Brain pericyte (primary cell): ENCODE results near the gene NEU1.
"Not testable (repeated sequence)": the region's sequence is repeated elsewhere in the genome, so short reads cannot be mapped to it uniquely, and the experiment has no call there.

ENCODE experiments used
- DNase-seq: peaks from one replicate; pipeline ENCODE4 v3.0.0-alpha.2; 2012; ENCODE audit warnings: low read depth, low spot score

NEU1 gene

DNA sequence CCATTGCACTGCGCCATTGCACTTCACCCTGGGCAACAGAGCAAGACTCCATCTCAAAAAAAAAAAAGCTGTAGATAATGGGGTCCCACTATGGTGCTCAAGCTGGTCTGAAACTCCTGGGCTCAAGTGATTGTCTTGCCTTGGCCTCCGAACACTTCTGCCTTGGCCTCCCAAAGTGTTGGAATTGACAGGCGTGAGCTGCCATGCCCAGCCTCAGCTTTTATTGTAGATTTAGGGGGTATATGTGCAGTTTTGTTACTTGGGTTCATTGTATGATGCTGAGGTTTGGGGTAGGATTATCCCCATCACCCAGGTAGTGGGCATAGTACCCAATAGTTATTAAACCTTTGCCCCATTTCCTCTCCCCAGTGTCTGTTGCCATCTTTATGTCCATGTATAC lies 23.7 kb downstream of the NEU1 start:
- DNase-seq: no peak

DNA sequence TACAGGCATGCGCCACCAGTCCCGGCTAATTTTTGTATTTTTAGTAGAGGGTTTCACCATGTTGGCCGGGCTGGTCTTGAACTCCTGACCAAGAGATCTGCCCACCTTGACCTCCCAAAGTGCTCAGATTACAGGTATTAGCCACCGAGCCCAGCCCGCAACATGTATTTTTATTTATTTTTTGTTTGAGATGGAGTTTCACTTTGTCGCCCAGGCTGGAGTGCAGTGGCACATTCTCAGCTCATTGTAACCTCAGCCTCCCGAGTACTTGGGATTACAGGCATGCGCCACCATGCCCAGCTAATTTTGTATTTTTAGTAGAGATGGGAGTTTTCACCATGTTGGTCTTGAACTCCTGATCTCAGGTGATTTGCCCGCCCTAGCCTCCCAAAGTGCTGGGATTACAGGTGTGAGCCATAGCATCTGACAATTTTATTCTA lies 24.5 kb downstream of the NEU1 start:
- not testable (repeated sequence) for DNase-seq

DNA sequence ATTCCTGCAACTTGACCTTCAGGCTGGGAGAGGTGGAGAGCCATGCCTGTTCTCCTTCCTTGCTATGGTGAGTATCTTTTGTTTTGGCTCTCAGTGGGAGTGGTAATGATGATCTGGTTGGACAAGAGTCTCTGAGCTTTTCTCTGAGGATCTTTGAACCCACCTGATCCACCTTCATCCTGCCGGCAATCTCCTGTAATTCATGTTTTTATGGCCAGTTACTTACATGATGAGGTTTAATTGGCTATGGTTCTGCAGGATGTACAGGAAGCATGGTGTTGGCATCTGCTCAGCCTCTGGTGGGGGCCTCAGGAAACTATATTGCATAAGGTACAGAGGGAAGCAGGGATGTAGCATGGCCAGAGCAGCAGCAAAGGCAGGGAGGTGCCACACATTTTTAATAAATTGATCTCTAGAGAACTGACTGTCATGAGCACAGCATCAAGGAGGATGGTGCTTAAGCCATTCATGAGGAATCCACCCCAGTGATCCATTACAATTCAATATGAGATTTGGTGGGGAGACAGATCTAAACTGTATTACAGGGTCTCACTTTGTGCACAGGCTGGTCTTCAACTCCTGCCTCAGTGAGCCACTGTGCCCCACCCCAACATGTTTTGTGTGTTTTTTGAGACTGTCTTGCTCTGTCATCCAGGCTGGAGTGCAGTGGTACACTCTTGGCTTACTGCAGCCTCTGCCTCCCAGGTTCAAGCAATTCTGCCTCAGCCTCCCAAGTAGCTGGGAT lies 25.1 kb downstream of the NEU1 start:
- no peak for DNase-seq

GRCh38 chr6:31836474-31837368 lies 25.9 kb downstream of the NEU1 start:
- DNase-seq: no peak

DNA sequence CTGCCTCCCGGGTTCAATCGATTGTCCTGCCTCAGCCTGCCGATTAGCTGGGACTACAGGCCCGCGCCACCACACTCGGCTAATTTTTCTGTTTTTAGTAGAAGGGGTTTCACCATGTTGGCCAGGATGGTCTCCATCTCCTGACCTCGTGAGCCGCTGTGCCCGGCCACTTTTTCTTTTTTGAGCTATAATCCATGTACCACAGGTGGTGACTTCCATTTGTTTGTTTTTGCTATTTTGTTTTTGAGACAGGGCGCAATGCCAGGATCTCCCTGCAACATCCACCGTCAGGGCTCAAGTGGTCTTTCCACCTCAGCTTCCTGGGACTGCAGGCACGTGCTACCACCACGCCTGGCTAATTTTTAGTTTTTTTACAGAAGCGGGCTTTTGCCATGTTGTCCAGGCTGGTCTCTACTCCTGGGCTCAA lies 26.6 kb downstream of the NEU1 start:
- DNase-seq: no peak

DNA sequence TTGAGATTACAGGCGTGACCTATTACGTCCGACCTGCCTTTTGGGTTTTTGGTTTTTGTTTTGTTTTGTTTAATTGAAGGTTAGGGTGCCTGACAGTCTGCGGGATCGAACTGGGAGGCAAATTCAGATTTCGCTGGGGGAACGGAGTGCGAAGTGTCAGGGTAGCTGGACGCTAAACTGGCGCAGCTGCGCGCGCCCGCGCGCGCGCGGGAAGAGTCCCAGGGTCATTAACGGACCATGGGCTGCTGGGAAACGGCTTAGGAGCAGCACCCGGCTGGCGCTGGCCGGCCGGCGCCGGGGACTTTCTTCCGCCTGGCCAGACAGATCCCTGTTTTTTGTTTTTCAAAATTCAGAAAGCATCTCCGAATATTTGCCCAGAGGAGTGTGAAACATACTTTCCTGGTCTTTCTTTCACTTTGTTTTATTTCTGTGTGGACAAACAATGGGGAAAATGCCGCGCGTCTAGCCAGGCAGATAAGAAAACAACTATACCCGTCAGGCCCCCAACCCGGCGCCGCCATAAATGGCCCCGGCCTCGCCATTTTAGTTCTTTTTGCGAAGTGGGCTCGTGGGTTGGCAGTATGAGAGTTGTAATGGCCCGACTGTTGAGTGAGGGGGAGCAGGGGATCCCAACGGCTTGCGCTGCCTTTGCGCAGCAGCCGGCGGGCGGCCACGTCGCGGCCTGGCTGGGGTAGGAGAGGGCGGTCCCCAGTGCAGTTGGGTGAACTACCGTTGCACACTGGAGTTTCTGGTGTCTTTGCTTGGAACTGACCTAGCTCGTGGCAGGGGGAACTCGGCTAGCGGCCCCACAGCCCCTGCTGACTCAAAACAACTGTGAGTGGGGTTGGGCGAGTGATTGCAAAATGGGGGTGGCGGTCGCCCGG lies 28.0 kb downstream of the NEU1 start:
- no peak for DNase-seq

- DNase-seq: no peak
Measured at GRCh38 chr6:31831350-31832215, 31.0 kb downstream of the NEU1 start.

DNA sequence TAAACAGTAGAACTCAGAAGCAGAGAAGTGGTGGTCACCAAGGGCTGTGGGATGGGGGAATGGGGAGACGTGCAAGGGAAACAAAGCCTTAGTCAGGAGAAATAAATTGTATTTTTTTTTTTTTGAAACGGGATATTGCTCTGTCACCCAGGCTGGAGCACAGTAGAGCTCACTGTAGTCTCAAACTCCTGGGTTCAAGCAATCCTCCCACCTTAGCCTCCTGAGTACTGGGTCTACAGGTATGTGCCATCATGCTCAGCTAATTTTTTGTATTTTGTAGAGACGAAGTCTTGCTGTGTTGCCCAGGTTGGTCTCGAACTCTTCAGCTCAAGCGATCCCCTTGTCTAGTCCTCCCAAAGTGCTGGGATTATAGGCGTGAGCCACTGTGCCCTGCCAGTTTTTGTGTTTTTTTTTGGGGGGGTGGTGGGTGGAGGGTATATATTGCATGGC lies 31.7 kb downstream of the NEU1 start:
- no peak for DNase-seq

DNA sequence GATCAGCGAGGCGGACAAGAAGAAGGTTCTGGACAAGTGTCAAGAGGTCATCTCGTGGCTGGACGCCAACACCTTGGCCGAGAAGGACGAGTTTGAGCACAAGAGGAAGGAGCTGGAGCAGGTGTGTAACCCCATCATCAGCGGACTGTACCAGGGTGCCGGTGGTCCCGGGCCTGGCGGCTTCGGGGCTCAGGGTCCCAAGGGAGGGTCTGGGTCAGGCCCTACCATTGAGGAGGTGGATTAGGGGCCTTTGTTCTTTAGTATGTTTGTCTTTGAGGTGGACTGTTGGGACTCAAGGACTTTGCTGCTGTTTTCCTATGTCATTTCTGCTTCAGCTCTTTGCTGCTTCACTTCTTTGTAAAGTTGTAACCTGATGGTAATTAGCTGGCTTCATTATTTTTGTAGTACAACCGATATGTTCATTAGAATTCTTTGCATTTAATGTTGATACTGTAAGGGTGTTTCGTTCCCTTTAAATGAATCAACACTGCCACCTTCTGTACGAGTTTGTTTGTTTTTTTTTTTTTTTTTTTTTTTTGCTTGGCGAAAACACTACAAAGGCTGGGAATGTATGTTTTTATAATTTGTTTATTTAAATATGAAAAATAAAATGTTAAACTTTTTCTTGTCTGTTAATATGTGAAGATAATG lies 32.9 kb downstream of the NEU1 start:
- DNase-seq: no peak

DNA sequence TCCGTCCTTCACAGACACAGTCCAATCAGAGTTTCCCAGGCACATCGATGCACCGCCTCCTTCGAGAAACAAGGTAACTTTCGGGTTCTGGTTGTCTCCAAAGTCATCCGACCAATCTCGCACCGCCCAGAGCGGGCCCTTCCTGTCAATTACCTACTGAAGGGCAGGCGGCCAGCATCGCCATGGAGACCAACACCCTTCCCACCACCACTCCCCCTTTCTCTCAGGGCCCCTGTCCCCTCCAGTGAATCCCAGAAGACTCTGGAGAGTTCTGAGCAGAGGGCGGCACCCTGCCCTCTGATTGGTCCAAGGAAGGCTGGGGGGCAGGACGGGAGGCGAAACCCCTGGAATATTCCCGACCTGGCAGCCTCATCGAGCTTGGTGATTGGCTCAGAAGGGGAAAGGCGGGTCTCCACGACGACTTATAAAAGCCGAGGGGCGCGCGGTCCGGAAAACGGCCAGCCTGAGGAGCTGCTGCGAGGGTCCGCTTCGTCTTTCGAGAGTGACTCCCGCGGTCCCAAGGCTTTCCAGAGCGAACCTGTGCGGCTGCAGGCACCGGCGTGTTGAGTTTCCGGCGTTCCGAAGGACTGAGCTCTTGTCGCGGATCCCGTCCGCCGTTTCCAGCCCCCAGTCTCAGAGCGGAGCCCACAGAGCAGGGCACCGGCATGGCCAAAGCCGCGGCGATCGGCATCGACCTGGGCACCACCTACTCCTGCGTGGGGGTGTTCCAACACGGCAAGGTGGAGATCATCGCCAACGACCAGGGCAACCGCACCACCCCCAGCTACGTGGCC lies 35.1 kb downstream of the NEU1 start, which contains the start of gene HSPA1B:
HSPA1B (plus strand) TSS at position 453 of the 794 bp plus-strand sequence; CDS start at position 666, 213 bp downstream.
- peak; percentile 100 for DNase-seq

GRCh38 chr6:31826793-31827285 lies 35.8 kb downstream of the NEU1 start:
- DNase-seq: no peak

GRCh38 chr6:31825553-31825952 lies 37.1 kb downstream of the NEU1 start:
- DNase-seq: no peak

DNA sequence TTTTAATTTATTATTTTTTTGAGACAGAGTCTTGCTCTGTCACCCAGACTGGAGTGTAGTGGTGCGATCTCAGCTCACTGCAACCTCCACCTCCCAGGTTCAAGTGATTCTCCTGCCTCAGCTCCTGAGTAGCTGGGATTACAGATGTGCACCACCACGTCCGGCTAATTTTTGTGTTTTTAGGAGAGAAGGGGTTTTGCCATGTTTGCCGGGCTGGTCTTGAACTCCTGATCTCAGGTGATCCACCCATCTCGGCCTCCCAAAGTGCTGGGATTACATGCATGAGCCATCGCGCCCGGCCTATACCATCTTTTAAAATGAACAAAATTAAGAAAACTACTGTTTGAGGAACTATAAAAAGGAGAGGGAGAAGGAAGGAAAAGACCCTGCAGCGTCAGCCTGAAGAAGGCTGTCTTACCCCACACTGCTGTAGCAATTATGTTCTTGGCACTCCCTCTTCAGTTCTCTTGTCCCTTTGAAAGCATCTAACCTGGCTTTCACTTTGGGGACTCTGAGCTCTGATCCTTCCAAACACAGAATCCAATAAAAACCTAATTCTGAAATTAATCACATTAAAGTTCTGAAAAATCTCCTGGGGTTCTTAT lies 38.9 kb downstream of the NEU1 start:
- not testable (repeated sequence) for DNase-seq

DNA sequence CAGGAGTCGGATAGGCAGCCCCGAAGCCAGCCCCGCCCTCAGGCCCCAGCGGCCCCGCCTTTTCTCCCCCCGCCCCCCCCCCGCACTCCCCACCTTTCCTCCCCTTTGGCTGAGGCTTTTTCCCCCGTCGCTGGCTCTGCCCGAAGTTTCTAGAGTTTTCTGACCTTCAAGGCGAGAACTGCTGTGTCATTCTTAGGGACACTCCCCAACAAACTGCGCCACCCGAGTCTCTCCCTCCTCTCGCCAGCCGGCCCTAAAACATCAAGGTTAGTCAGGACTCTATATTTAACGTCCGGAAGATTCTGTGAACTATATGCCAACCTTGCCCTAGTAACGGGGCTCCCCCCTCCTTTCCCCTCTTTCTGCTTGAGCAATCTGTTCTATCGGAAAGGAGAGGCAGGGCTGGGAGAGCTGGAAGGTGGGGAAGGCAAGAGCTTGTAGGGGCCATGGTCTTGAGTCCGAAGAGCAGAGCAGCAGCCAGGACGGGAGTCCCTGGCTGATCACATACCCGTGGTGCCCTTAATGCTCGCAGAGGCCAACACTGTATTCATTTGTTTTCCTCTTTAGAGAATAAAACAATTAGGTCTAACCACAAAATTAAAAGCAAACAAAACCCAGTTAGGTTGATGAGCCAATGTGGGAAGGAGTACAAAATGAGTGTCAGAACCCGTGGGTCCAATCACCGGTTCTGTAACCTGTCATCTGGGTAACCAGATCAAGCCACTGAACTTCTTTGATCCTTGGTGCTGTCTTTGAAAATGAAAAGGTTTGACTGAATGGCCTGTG lies 40.4 kb downstream of the NEU1 start:
- no peak for DNase-seq

DNA sequence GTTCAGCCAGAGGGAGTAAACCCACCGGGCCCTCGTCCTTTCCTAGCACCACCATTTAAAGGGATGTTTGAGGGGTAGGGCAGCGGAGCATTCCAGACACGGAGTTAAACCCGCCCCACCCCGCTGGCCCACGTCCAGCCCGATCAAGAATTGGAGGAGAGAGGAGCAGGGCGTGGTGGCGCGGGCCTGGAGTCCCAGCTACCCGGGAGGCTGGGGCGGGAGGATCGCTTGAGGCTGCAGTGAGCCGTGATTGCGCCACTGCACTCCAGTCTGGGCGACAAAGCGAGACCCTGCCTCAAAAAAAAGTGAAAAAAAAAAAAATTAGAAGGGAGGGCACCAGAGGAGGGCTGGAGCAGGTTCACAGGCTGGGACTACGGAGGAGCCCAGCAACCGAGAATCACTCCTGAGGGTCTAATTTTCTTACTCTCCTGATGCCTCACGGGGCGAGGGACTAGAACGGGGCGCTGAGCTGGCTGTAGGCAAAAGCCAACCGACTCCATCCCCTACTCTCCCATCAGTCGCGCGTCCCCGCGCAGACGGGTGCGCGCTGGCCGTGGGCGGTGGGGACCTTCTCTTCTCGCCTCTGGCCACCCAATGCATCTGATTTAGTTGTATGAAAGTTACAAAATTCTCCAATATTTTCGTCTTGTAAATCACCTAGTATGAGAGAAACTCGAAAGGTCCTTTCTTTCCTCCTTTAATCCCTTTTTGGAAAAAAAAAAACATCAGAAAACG lies 41.2 kb downstream of the NEU1 start:
- DNase-seq: no peak

GRCh38 chr6:31820399-31820798 lies 42.2 kb downstream of the NEU1 start:
- not testable (repeated sequence) for DNase-seq

DNA sequence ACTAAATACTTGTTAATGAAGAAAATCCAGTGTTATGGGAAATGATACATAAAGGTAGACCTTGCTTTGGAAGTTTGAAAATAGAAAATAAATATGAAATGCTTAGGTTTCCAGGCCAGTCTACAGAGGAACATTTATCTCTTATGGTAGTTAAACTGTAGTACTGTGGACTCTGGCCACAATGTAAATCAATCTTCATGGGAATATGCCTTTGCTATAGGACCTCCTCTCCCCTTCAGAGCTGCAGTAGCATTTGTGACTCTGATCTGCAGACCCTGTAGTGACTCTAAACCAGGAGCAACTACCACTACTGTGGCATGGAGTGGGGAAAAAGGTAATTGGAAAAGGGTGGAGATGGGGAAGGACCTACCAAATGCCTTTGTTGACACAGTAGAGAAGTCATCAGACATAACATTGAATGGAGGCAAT lies 42.7 kb downstream of the NEU1 start:
- no peak for DNase-seq
